Astrocyte of the spinal cord (primary cell): Measurements from ENCODE around the gene BRAT1.

Source experiments
- DNase-seq: peaks from one replicate; pipeline ENCODE4 v3.0.0; 2011; ENCODE audit warnings: low read depth, low spot score
- H3K4me3 ChIP-seq: 2 replicates; pipeline ENCODE4 v1.5.1; 2011; ENCODE audit warnings: low read depth, mild to moderate bottlenecking, low read length, moderate library complexity
- CTCF ChIP-seq: IDR thresholded peaks from 2 replicates; pipeline ENCODE4 v1.5.1; 2012; ENCODE audit warnings: low read depth, mild to moderate bottlenecking, low read length, inconsistent platforms
- in situ Hi-C: cut with HindIII; loops from 2 replicates; pipeline ENCODE4 v1.10.0; 2017; ENCODE audit warnings: low sequenced_read_pairs

BRAT1 gene

GRCh38 chr7:2499181-2499580, 56.1 kb downstream of the BRAT1 start:
- no peak for DNase-seq
- in situ Hi-C loops = no loop called here
- no peak overlapping the region for H3K4me3 ChIP-seq
- no peak for TF ChIP-seq CTCF

- in situ Hi-C loops = no loop called here
- no peak for TF ChIP-seq CTCF
- no peak overlapping the region for H3K4me3 ChIP-seq
- no peak for DNase-seq
Observed at GRCh38 chr7:2498708-2499107, 56.6 kb downstream of the BRAT1 start.

- no peak for DNase-seq
- in situ Hi-C loops = no loop called here
- H3K4me3 ChIP-seq = no peak overlapping the region
- no peak for TF ChIP-seq CTCF
Observed at GRCh38 chr7:2497500-2498336, 57.6 kb downstream of the BRAT1 start.

- no peak for TF ChIP-seq CTCF
- in situ Hi-C loops = no loop called here
- DNase-seq = no peak
- H3K4me3 ChIP-seq = no peak overlapping the region
Observed at GRCh38 chr7:2497065-2497464, 58.3 kb downstream of the BRAT1 start.

- no peak for DNase-seq
- H3K4me3 ChIP-seq = no peak overlapping the region
- in situ Hi-C loops = no loop called here
- no peak for TF ChIP-seq CTCF
Observed at GRCh38 chr7:2496375-2496774, 58.9 kb downstream of the BRAT1 start.

- no peak for DNase-seq
- H3K4me3 ChIP-seq = no peak overlapping the region
- no peak for TF ChIP-seq CTCF
- in situ Hi-C loops = no loop called here
Observed at GRCh38 chr7:2495418-2496299, 59.7 kb downstream of the BRAT1 start.
